Measurements from ENCODE around the gene IFT122.

DNA sequence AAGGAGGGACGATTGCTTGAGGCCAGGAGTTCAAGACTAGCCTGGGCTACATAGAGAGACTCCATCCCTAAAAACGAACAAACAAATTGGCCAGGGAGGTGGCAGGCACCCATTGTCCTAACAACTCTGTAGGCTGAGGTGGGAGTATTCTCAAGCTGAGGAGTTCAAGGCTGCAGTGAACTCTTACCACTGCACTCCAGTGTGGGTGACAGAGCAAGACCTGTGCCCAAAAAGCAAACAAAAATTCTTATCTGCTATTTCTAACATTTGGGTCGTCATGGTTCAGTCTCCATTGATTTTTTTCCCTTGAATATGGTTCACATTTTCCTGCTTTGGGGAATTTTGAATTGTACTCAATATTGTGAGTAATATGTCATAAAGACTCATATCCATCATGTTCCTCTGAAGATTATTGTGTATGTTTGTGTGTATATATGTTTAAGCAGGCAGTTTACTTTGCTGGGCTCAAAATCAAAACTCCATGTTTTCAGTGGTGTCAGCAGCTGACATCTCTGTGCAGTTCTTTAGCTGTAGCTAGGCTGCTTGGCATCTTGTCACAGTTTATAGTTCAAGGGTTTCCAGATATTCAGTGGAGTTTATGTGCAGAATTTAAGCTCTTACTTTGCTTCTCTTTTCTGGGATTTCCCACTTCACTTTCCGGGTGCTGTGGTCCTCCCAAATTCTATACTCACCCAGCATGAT lies 33.2 kb downstream of the IFT122 start:
- TF ChIP-seq CTCF (IDR thresholded peaks at IDR 0.05) = no peak
- TF ChIP-seq POLR2A (IDR thresholded peaks at IDR 0.05) = no peak
